Mucosa of descending colon (tissue), 3 donors: ENCODE measurements around the gene FAM81B. TPM values are rescaled to one million over a fixed set of nuclear protein-coding genes. Genes with fewer than 3 reads are reported as not detected.
"Not testable (repeated sequence)": the region's sequence is repeated elsewhere in the genome, so short reads cannot be mapped to it uniquely, and the experiment has no call there.

Experiments used
- ATAC-seq: fragments of 200-7000 bp; cut with Tn5 transposase; one replicate; pipeline ENCODE4 v1.9.1; 2020; ENCODE audit warnings: mild to moderate bottlenecking, moderate library complexity
- DNase-seq, 3 donors: peaks; one replicate each; pipeline ENCODE4 v3.0.0-alpha.2; 2020
- H3K36me3 ChIP-seq: fragments of 200-600 bp; one replicate; pipeline ENCODE4 v1.8.0; 2021; ENCODE audit warnings: low read depth, mild to moderate bottlenecking
- H3K4me1 ChIP-seq: fragments of 200-600 bp; one replicate; pipeline ENCODE4 v1.8.0; 2021; ENCODE audit warnings: low read depth, mild to moderate bottlenecking
- H3K4me3 ChIP-seq: fragments of 200-600 bp; one replicate; pipeline ENCODE4 v1.8.0; 2021; ENCODE audit warnings: mild to moderate bottlenecking
- H3K9me3 ChIP-seq: fragments of 200-600 bp; one replicate; pipeline ENCODE4 v1.8.0; 2021; ENCODE audit warnings: mild to moderate bottlenecking
- intact Hi-C, 2 donors: fragments of 100-400 bp; cut with DNase I in 1 of 2; cut with micrococcal nuclease in 1 of 2; formaldehyde crosslinking; loops; one replicate each; pipeline versions ENCODE4 v1.11.0 to v1.11.1; 2022; cut with DNase I, micrococcal nuclease
- total RNA-seq, 3 donors: library from RNA; stranded (reverse); fragmentation: NEBNext Ultra II Directional in 2 of 3; extraction: Animal tissue kit (Norgen Biotek cat#: 25700) in 2 of 3; gene quantifications; one replicate each; pipeline versions ENCODE4 v1.2.1 to v1.2.4, GENCODE V29; 2021 to 2023
- TF ChIP-seq, protein P1 (sequence below): fragments of 200-600 bp; IDR thresholded peaks from one replicate; pipeline ENCODE4 v1.8.0; 2022; ENCODE audit warnings: antibody characterized with exemption, mild to moderate bottlenecking
- donor health status: DM: no; HTN: no; CAD: no; lungs with moderate emphysema.
- donor health status: DM: no; HTN: no; CAD: no.
- donor health status: DM: no; HTN: yes; CAD: no.

FAM81B gene
- total RNA-seq, 3 donors from 2014 or later, result not detected

DNA sequence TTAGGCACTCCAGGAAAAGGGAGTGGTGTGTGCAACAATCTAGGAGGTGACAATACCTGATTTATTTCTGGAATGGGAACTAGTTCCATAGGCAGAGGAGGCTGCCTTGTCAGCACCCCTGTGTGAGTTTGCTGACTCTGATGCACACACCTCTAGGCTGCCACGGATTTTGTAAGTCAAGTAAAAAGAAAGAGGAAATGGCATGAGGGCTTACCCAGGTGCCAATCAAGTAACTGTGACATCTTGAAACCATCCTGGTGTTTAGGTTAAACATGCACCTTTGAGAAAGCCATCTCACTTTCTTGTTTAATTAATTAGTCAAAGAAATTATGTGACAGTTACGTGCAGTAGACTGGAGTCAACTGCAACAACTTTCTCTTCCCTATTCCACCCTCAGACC, 32.3 kb upstream of the FAM81B start:
- no peaks in the 10 kb centered on the region for H3K9me3 ChIP-seq
- no peaks in the 10 kb centered on the region for H3K36me3 ChIP-seq
- TF ChIP-seq, protein P1, sequence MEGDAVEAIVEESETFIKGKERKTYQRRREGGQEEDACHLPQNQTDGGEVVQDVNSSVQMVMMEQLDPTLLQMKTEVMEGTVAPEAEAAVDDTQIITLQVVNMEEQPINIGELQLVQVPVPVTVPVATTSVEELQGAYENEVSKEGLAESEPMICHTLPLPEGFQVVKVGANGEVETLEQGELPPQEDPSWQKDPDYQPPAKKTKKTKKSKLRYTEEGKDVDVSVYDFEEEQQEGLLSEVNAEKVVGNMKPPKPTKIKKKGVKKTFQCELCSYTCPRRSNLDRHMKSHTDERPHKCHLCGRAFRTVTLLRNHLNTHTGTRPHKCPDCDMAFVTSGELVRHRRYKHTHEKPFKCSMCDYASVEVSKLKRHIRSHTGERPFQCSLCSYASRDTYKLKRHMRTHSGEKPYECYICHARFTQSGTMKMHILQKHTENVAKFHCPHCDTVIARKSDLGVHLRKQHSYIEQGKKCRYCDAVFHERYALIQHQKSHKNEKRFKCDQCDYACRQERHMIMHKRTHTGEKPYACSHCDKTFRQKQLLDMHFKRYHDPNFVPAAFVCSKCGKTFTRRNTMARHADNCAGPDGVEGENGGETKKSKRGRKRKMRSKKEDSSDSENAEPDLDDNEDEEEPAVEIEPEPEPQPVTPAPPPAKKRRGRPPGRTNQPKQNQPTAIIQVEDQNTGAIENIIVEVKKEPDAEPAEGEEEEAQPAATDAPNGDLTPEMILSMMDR, result no peak
- DNase-seq (no peak), ATAC-seq (no peak)
- H3K4me3 ChIP-seq, result no peak overlapping the region
- no peaks in the 10 kb centered on the region for H3K4me1 ChIP-seq
- intact Hi-C loops, result no loop called here

DNA sequence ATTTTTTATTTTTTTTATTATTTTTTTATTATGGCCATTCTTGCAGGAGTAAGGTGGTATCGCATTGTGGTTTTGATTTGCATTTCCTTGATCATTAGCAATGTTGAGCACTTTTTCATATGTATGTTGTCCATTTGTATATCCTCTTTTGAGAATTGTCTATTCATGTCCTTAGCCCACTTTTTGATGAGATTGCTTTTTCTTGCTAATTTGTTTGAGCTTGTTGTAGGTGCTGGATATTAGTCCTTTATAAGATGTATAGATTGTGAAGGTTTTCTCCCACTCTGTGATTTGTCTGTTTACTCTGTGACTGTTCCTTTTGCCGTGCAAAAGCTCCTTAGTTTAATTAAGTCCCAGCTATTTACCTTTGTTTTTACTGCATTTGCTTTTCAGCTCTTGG, 30.5 kb upstream of the FAM81B start:
- ATAC-seq, intact Hi-C loops, DNase-seq, H3K9me3 ChIP-seq, H3K36me3 ChIP-seq, H3K4me1 ChIP-seq, H3K4me3 ChIP-seq: not testable (repeated sequence)

DNA sequence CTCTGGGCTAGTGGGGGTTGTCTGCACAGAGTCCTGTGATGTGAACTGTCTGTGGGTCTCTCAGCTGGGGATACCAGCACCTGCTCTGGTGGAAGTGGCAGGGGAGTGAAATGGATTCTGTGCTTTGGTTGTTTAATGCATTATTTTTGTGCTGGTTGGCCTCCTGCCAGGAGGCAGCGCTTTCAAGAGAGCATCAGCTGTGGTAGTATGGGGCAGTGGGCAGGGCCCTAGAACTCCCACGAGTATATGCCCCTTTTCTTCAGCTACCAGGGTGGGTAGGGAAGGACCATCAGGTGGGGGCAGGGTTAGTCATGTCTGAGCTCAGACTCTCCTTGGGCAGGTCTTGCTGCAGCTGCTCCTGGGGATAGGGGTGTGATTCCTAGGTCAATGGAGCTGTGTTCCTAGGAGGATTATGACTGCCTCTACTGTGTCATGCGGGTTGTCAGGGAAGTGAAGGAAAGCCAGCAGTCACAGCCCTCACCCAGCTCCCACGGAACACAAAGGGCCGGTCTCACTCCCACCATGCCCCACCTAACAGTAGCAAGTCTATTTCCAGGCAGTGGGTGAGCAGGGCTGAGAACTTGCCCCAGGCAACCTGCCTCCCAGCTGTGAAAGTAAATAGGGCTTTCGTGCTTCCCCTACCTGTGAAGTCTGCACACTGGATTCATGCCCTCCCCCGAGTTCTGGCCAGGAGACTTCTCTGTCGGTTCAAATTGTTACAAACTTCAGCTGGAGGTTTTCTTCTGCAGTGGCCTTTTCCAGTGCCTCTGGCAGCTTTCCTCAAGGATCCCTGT, 25.7 kb upstream of the FAM81B start:
- TF ChIP-seq, protein P1, result no peak
- ATAC-seq (no peak), DNase-seq (no peak)
- intact Hi-C loops, result no loop called here
- Histone ChIP-seq H3K9me3 (peaks cover 3% of the 10 kb centered on the region), H3K4me3 (no peak overlapping the region), H3K36me3 (no peaks in the 10 kb centered on the region), H3K4me1 (no peaks in the 10 kb centered on the region)

DNA sequence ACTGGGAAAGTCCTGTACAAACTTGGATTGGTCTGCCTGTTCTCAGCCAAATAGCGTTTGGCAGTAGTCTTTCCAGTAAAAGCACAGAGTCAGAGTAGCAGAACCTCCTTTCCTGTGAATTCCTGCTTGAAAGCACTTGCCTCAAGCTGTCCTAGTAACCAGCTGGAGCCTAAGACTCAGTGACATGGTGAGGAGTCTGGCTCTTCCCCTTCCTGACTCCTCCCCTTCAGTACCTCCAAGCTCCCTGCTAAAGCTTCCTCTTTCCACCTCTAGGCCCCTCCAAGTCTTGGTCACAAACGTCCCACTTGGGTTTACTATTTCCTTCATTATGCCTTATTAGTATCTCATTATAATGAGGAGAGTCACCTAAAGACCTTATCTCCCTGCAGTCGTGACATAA, 21.4 kb upstream of the FAM81B start:
- no peak overlapping the region for H3K4me3 ChIP-seq
- H3K36me3 ChIP-seq, result no peaks in the 10 kb centered on the region
- ATAC-seq, result no peak
- H3K9me3 ChIP-seq, result no peaks in the 10 kb centered on the region
- intact Hi-C loops, result no loop called here
- TF ChIP-seq, protein P1, result no peak
- H3K4me1 ChIP-seq, result no peaks in the 10 kb centered on the region
- no peak for DNase-seq

DNA sequence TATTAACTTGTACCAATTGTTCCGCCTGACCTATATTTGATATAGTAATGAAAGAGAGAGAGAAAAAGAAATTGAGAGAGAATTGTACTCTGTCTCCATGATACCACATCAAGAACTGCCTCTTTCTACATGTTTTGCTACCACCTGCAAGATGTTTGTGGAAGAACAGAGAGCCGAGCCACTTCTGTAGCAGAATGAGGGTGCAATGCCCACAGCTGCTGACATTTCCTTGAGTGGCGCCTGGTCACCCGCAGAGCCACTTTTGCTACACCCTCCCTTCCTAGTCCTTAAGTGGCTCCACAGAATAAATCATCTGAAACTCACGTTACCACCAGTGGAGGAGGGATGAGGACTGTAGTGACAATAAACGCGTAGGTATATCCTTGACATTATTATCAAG, 17.1 kb upstream of the FAM81B start:
- DNase-seq (no peak), ATAC-seq (no peak)
- TF ChIP-seq, protein P1, result no peak
- H3K36me3 ChIP-seq, result no peaks in the 10 kb centered on the region
- intact Hi-C loops, result no loop called here
- H3K9me3 ChIP-seq, result no peaks in the 10 kb centered on the region
- H3K4me3 ChIP-seq, result no peak overlapping the region
- no peaks in the 10 kb centered on the region for H3K4me1 ChIP-seq

DNA sequence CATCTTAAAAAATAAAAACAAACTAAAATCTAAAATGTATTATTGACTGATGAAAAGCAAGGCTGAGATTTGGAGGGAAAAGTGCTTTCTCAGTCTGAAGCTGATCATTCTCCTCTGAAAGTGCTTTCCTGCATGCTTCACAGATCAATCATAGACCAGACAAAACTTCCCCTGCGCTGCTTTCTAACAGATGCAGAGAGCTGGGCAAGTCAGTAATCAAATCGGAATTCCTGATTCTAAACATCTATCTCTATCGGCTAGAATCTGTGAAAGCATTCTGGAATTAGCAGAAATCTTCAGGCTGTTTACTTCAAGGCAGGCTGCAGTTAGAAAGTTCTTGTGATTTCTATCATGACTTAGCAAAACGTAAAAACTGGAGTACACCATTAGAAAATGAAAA, 15.6 kb upstream of the FAM81B start:
- Histone ChIP-seq H3K4me1 (no peaks in the 10 kb centered on the region), H3K4me3 (no peak overlapping the region), H3K9me3 (no peaks in the 10 kb centered on the region), H3K36me3 (no peaks in the 10 kb centered on the region)
- intact Hi-C loops, result no loop called here
- DNase-seq, result no peak
- no peak for ATAC-seq
- TF ChIP-seq, protein P1, result no peak
